CD14-positive monocyte (primary cell): Measurements from ENCODE around the gene ZNF423. TPM values are rescaled to one million over a fixed set of nuclear protein-coding genes. Genes with fewer than 3 reads are reported as not detected.

Source experiments
- DNase-seq, 3 donors: peaks; one replicate each; pipeline ENCODE4 v3.0.0-alpha.2; 2011 to 2022
- H2AFZ ChIP-seq: 2 replicates; pipeline ENCODE4 v1.6.0; 2012; ENCODE audit warnings: mild to moderate bottlenecking, low read depth, low read length, inconsistent platforms; ENCODE audit not compliant: insufficient read depth, poor library complexity, severe bottlenecking
- H3K27ac ChIP-seq, 2 donors: 1 replicate in 1 of 2; 2 replicates in 1 of 2; pipeline ENCODE4 v1.5.1; 2012 to 2013; ENCODE audit warnings: low read length in 2 of 2, control low read depth in 1 of 2, inconsistent platforms in 1 of 2, low read depth in 1 of 2, mild to moderate bottlenecking in 1 of 2
- H3K27me3 ChIP-seq, 2 donors: one replicate each; pipeline versions ENCODE4 v1.6.0 to v1.6.1; 2011 to 2013; ENCODE audit warnings: low read length in 2 of 2; ENCODE audit not compliant: control insufficient read depth in 2 of 2, insufficient read depth in 2 of 2
- H3K36me3 ChIP-seq, 2 donors: replicated peaks in 1 of 2; 1 replicate in 1 of 2; 2 replicates in 1 of 2; pipeline versions ENCODE4 v1.5.1 to v1.6.1; 2012 to 2013; ENCODE audit warnings: low read length in 2 of 2, control low read depth in 1 of 2, inconsistent platforms in 1 of 2, mild to moderate bottlenecking in 1 of 2; ENCODE audit not compliant: insufficient read depth in 2 of 2, control insufficient read depth in 1 of 2
- H3K4me1 ChIP-seq, 2 donors: 1 replicate in 1 of 2; 2 replicates in 1 of 2; pipeline versions ENCODE4 v1.5.1 to v1.6.1; 2012 to 2013; ENCODE audit warnings: low read length in 2 of 2, control low read depth in 1 of 2, inconsistent platforms in 1 of 2, mild to moderate bottlenecking in 1 of 2, moderate library complexity in 1 of 2; ENCODE audit not compliant: insufficient read depth in 2 of 2, control insufficient read depth in 1 of 2
- H3K4me2 ChIP-seq: replicated peaks from 2 replicates; pipeline ENCODE3; 2012; ENCODE audit warnings: low read length, moderate library complexity, mild to moderate bottlenecking; ENCODE audit not compliant: poor library complexity, severe bottlenecking; ENCODE audit errors: extremely low read depth
- H3K4me3 ChIP-seq, 3 experiments: fragments of 200-600 bp in 1 of 3; sonication (generic) in 1 of 3; replicated peaks in 1 of 3; 1 replicate in 2 of 3; 2 replicates in 1 of 3; pipeline ENCODE4 v1.5.1; 2011 to 2013; ENCODE audit warnings: low read length in 3 of 3, mild to moderate bottlenecking in 3 of 3, control low read depth in 2 of 3, low read depth in 2 of 3, inconsistent platforms in 1 of 3, moderate library complexity in 1 of 3
- H3K79me2 ChIP-seq: 2 replicates; pipeline ENCODE4 v1.6.0; 2012; ENCODE audit warnings: mild to moderate bottlenecking, control low read depth, inconsistent platforms, low read length, moderate library complexity; ENCODE audit not compliant: insufficient read depth
- H3K9ac ChIP-seq: 2 replicates; pipeline ENCODE4 v1.6.0; 2017; ENCODE audit warnings: low read length, mild to moderate bottlenecking; ENCODE audit not compliant: insufficient read depth, poor library complexity, severe bottlenecking
- H3K9me3 ChIP-seq, 2 donors: replicated peaks in 1 of 2; 1 replicate in 1 of 2; 2 replicates in 1 of 2; pipeline versions ENCODE4 v1.5.1 to v1.6.1; 2012 to 2013; ENCODE audit warnings: low read length in 2 of 2, control low read depth in 1 of 2; ENCODE audit not compliant: control insufficient read depth in 1 of 2, insufficient read depth in 1 of 2
- H4K20me1 ChIP-seq: 2 replicates; pipeline ENCODE4 v1.6.0; 2012; ENCODE audit warnings: mild to moderate bottlenecking, low read length, control low read depth, moderate library complexity; ENCODE audit not compliant: insufficient read depth
- H3K27ac Mint-ChIP-seq, 7 donors: one replicate each; pipeline ENCODE4 v1.8.0; 2020; ENCODE audit warnings: mild to moderate bottlenecking in 7 of 7, mixed read lengths in 7 of 7, moderate library complexity in 6 of 7, inconsistent platforms in 2 of 7
- H3K27me3 Mint-ChIP-seq, 3 donors: one replicate each; pipeline ENCODE4 v1.8.0; 2021 to 2022; ENCODE audit warnings: low read depth in 3 of 3, mild to moderate bottlenecking in 3 of 3, mixed read lengths in 3 of 3, moderate library complexity in 3 of 3, inconsistent platforms in 1 of 3
- H3K36me3 Mint-ChIP-seq, 2 donors: one replicate each; pipeline ENCODE4 v1.8.0; 2020; ENCODE audit warnings: mixed read lengths in 2 of 2, inconsistent platforms in 1 of 2, mild to moderate bottlenecking in 1 of 2
- H3K4me1 Mint-ChIP-seq: one replicate; pipeline ENCODE4 v1.8.0; 2020; ENCODE audit warnings: mild to moderate bottlenecking, mixed read lengths
- H3K4me3 Mint-ChIP-seq, 2 donors: one replicate each; pipeline ENCODE4 v1.8.0; 2020; ENCODE audit warnings: mild to moderate bottlenecking in 2 of 2, mixed read lengths in 2 of 2, moderate library complexity in 1 of 2
- H3K9me3 Mint-ChIP-seq, 7 donors: one replicate each; pipeline ENCODE4 v1.8.0; 2020 to 2022; ENCODE audit warnings: mixed read lengths in 7 of 7, mild to moderate bottlenecking in 6 of 7, moderate library complexity in 6 of 7, inconsistent platforms in 2 of 7
- CTCF ChIP-seq: fragments of 200-600 bp; IDR thresholded peaks from one replicate; pipeline ENCODE4 v1.8.0; 2022; ENCODE audit warnings: antibody characterized with exemption, mild to moderate bottlenecking
- WGBS: methylation state at CpG from one replicate; pipeline ENCODE4 v1.1.5; 2013; ENCODE audit warnings: missing lambda C conversion rate; ENCODE audit not compliant: insufficient coverage; 5-methylcytosine and 5-hydroxymethylcytosine counted together
- intact Hi-C, 2 donors: fragments of 100-400 bp; cut with micrococcal nuclease; formaldehyde crosslinking; loops; one replicate each; pipeline versions ENCODE4 v1.15.0 to v1.15.1; 2023
- polyA plus RNA-seq, 3 donors: library from polyadenylated mRNA; depleted of rRNA in 1 of 3; unstranded in 2 of 3; stranded (reverse) in 1 of 3; fragments of 300-500 nt in 2 of 3; fragments of >200 nt in 1 of 3; fragmentation: Illumina TruSeq in 2 of 3; gene quantifications; 1 replicate in 2 of 3; 2 replicates in 1 of 3; pipeline ENCODE4 v1.2.3, GENCODE V29; 2012 to 2021

The ZNF423 gene
- polyA plus RNA-seq, 3 donors: not detected

GRCh38 chr16:49740256-49740655, 115.7 kb downstream of the ZNF423 start:
- no peak overlapping the region for H3K4me2 ChIP-seq
- Mint-ChIP-seq H3K27ac (no peak overlapping the region), H3K4me3 (no peak overlapping the region), H3K9me3 (no peaks in the 10 kb centered on the region), H3K27me3 (peaks cover 2 to 6% (median 2%) of the 10 kb centered on the region in 3 donors), H3K4me1 (no peaks in the 10 kb centered on the region), H3K36me3 (no peaks in the 10 kb centered on the region)
- H4K20me1 ChIP-seq: no peaks in the 10 kb centered on the region
- H3K27me3 ChIP-seq: no peaks in the 10 kb centered on the region
- H3K27ac ChIP-seq: no peak overlapping the region
- no peaks in the 10 kb centered on the region for H3K9me3 ChIP-seq
- H3K4me1 ChIP-seq: no peaks in the 10 kb centered on the region
- no peak overlapping the region for H3K9ac ChIP-seq
- no peak overlapping the region for H3K4me3 ChIP-seq
- H2AFZ ChIP-seq: no peak overlapping the region
- intact Hi-C loops: no loop called here
- WGBS: 92% methylated on average over 6 of the region's 7 CpGs
- no peak for TF ChIP-seq CTCF
- DNase-seq: no peak
- no peaks in the 10 kb centered on the region for H3K79me2 ChIP-seq
- H3K36me3 ChIP-seq: no peaks in the 10 kb centered on the region

GRCh38 chr16:49739381-49739780, 116.5 kb downstream of the ZNF423 start:
- H3K9me3 ChIP-seq: no peaks in the 10 kb centered on the region
- no peaks in the 10 kb centered on the region for H4K20me1 ChIP-seq
- no peaks in the 10 kb centered on the region for H3K27me3 ChIP-seq
- DNase-seq: no peak
- Mint-ChIP-seq H3K27ac (no peak overlapping the region), H3K27me3 (peaks cover 2 to 6% (median 3%) of the 10 kb centered on the region in 3 donors), H3K4me3 (no peak overlapping the region), H3K4me1 (no peaks in the 10 kb centered on the region), H3K36me3 (no peaks in the 10 kb centered on the region), H3K9me3 (no peaks in the 10 kb centered on the region)
- no peak overlapping the region for H2AFZ ChIP-seq
- H3K4me1 ChIP-seq: no peaks in the 10 kb centered on the region
- no peak overlapping the region for H3K4me2 ChIP-seq
- no peak for TF ChIP-seq CTCF
- no peaks in the 10 kb centered on the region for H3K79me2 ChIP-seq
- WGBS: no CpG with 5 or more reads among the region's 9 CpGs
- no peak overlapping the region for H3K4me3 ChIP-seq
- H3K9ac ChIP-seq: no peak overlapping the region
- intact Hi-C loops: no loop called here
- no peaks in the 10 kb centered on the region for H3K36me3 ChIP-seq
- H3K27ac ChIP-seq: no peak overlapping the region
